GM21528 (cell line): ENCODE data around the gene C14orf119.

Source experiments
- ATAC-seq: cut with Tn5 transposase; IDR thresholded peaks from one replicate; pipeline ENCODE4 v1.9.1; 2021; ENCODE audit warnings: mild to moderate bottlenecking, moderate library complexity; ENCODE audit not compliant: unreplicated experiment, low FRiP score

C14orf119 gene

DNA sequence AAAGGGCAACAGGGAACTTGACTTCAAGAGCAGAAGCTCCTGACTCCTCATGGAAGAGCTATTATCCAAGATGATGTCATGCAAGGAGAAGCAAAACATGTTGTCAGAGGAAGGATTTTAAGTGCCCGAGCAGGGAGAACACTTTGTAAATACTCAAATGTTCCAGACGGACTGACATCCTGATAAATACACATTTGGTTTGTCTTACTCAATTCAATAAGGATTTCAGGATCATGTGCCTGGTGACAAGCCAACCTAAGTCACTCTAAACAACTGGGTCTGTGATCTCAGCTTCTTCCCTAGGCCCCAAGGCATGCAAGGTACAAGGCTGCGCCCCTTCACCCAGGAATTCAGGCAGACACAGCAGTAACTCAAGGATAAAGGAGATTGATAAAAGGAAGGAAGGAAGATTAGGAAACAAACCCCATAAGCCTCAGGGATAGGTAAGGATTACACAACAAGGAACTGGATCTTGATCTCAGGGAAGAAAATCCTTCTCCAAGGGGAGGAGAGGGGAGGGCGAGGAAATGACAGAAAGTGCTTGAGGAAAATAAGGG is 50.6 kb downstream of the C14orf119 start:
- no peak for ATAC-seq

DNA sequence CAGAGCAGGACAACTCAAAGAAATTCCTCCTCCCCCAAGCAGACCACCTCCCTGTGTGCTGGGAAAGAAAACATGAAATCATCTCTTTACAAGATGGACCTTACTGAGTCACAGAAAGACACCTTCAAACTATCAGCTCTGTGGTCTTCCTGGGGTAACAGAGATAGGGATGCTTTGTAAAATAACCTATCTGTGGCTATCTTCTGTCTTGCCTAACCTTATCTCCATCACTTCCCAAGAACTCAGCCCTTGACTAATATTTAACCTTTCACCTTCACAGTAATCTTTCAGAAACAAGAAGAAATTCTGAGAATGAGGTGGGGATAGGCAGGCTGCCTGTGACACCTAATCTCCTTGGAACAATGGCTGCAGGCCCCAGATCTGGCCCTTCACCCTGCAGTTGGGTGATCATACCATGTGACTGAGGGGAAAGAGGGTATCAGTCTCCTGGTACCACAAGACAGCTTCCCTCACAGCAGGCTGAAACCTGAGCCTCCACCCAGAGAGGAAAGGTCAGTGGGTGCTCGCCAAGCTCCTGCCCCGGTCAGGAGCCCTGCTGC is 51.1 kb downstream of the C14orf119 start:
- ATAC-seq, result no peak

DNA sequence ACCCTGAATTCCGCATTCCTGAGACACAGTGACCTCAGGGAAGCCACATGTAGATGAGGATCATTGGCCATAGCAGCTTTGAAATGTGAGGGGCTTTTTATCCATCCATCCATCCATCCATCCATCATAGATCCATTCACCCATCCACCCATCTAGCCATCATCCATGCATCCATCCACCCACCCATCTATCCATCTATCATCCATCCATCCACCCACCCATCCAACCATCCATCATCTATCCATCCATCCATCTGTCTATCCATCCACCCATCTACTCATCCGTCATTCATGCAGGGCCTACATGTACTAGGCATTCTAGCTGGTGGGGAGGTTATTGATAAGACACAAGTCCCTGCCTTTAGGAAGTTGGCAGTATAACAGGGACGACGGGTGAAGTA is 51.7 kb downstream of the C14orf119 start:
- no peak for ATAC-seq

DNA sequence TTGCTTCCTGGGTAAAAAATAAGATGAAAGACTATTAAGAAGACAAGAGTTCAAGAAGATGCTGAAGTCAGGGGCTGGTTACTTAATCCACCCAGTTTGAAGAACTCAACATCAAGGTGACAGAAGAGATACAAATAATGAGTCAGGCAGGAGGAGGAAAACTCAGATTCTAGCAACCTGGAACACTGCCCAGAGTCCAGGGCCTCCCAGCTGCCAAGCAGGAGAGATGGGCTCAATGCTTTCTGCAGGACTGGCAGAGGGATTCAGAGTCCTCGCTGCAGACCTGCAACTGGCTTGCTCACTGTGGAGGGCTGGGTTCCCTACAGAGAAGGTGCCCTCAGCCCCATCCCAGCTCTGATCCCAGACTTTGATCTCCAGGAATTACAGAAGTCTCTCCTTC is 52.4 kb downstream of the C14orf119 start:
- no peak for ATAC-seq

DNA sequence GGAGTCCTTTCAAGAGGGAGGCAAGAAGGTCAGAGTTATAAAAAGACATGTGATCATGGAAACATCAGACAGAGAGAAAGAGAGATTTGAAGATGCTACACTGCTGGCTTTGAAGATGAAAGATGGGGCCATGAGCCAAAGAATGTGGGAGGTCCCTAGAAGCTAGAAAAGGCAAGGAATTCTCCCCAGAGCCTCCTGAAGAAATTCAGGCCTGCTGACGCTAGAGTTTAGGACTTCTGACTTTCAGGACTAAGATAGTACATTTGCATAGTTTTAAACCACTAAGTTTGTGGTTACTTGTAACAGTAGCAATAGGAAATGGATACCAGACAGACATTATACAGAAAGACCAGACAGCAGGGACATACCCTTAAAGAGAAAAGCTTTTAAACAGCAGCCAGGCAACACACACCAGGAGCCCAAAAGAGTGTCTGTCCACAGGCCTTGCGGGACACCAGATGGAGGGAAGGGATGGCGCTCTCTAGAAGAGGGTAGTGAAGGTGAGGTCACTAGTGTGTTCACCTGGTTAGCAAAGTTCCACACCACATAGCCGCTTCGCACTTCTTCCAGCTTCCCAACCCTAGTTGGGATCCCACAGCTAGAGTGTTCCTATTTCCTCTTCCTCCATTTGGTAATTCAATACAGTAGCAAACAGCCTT is 53.4 kb downstream of the C14orf119 start:
- no peak for ATAC-seq

DNA sequence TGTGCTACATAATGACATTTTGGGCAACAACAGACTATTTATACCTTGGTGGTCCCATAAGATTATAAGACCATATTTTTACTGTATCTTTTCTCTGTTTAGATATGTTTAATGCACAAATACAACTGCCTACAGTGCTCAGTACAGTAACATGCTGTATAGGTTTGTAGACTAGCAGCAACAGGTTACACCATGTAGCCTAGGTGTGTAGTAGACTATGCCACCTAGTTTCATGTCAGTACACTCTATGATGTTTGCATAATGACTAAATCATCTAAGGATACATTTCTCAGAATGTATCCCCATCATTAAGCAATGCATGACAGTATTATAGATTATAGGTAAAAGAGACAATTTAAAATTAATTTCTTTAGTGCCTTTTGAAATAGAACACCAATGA is 54.4 kb downstream of the C14orf119 start:
- no peak for ATAC-seq
